ENCODE measurements around the gene RPS2.

The RPS2 gene

GRCh38 chr16:1930338-1930720 is 34.3 kb downstream of the RPS2 start:
- no peaks in the 10 kb centered on the region for H3K9me3 ChIP-seq (ENCODE audit: control insufficient read depth, low read length)
- no peaks in the 10 kb centered on the region for H3K27me3 ChIP-seq (ENCODE audit: control insufficient read depth, insufficient read depth, low read length)
- H3K4me3 ChIP-seq (ENCODE audit: low read depth, low read length) = no peak overlapping the region
- no peak overlapping the region for H2AFZ ChIP-seq
- H3K9ac ChIP-seq = no peak overlapping the region
- H3K79me2 ChIP-seq = no peaks in the 10 kb centered on the region
- TF ChIP-seq CTCF (IDR thresholded peaks at IDR 0.05) = no peak
- no peaks in the 10 kb centered on the region for H3K36me3 ChIP-seq (ENCODE audit: control insufficient read depth, insufficient read depth, low read length)
- no peak overlapping the region for H3K4me2 ChIP-seq (ENCODE audit: low read length)
- peaks cover 4% of the 10 kb centered on the region for H3K4me1 ChIP-seq
- no peak overlapping the region for H3K27ac ChIP-seq

GRCh38 chr16:1929578-1930337 is 34.9 kb downstream of the RPS2 start:
- H3K4me3 ChIP-seq (ENCODE audit: low read depth, low read length) = peak overlapping the region; percentile 61
- H3K9ac ChIP-seq = peak overlapping the region; percentile 72
- peak; percentile 99 for TF ChIP-seq CTCF (IDR thresholded peaks at IDR 0.05)
- peak overlapping the region; percentile 100 for H2AFZ ChIP-seq
- H3K27me3 ChIP-seq (ENCODE audit: control insufficient read depth, insufficient read depth, low read length) = no peaks in the 10 kb centered on the region
- no peaks in the 10 kb centered on the region for H3K9me3 ChIP-seq (ENCODE audit: control insufficient read depth, low read length)
- peaks cover 4% of the 10 kb centered on the region for H3K4me1 ChIP-seq
- peak overlapping the region; percentile 74 for H3K4me2 ChIP-seq (ENCODE audit: low read length)
- H3K27ac ChIP-seq = no peak overlapping the region
- no peaks in the 10 kb centered on the region for H3K36me3 ChIP-seq (ENCODE audit: control insufficient read depth, insufficient read depth, low read length)
- no peaks in the 10 kb centered on the region for H3K79me2 ChIP-seq

GRCh38 chr16:1929105-1929504 is 35.5 kb downstream of the RPS2 start:
- H3K9ac ChIP-seq = peak overlapping the region; percentile 72

GRCh38 chr16:1926271-1926670 is 38.4 kb downstream of the RPS2 start:
- no peak overlapping the region for H3K9ac ChIP-seq
- peaks cover 4% of the 10 kb centered on the region for H3K4me1 ChIP-seq
- no peaks in the 10 kb centered on the region for H3K9me3 ChIP-seq (ENCODE audit: control insufficient read depth, low read length)
- peaks cover 5% of the 10 kb centered on the region for H3K27me3 ChIP-seq (ENCODE audit: control insufficient read depth, insufficient read depth, low read length)
- H3K79me2 ChIP-seq = no peaks in the 10 kb centered on the region
- H3K4me2 ChIP-seq (ENCODE audit: low read length) = no peak overlapping the region
- no peak overlapping the region for H2AFZ ChIP-seq
- H3K4me3 ChIP-seq (ENCODE audit: low read depth, low read length) = no peak overlapping the region
- no peaks in the 10 kb centered on the region for H3K36me3 ChIP-seq (ENCODE audit: control insufficient read depth, insufficient read depth, low read length)
- H3K27ac ChIP-seq = no peak overlapping the region
- no peak for TF ChIP-seq CTCF (IDR thresholded peaks at IDR 0.05)

More at GRCh38 chr16:1929105-1929504, 35.5 kb downstream of the RPS2 start:
- H3K4me2 ChIP-seq (ENCODE audit: low read length) = peak overlapping the region; percentile 74
- H3K9me3 ChIP-seq (ENCODE audit: control insufficient read depth, low read length) = no peaks in the 10 kb centered on the region
- no peaks in the 10 kb centered on the region for H3K27me3 ChIP-seq (ENCODE audit: control insufficient read depth, insufficient read depth, low read length)
- peak overlapping the region; percentile 61 for H3K4me3 ChIP-seq (ENCODE audit: low read depth, low read length)
- H2AFZ ChIP-seq = peak overlapping the region; percentile 100
- no peak overlapping the region for H3K27ac ChIP-seq
- H3K79me2 ChIP-seq = no peaks in the 10 kb centered on the region
- peaks cover 4% of the 10 kb centered on the region for H3K4me1 ChIP-seq
- H3K36me3 ChIP-seq (ENCODE audit: control insufficient read depth, insufficient read depth, low read length) = no peaks in the 10 kb centered on the region
- TF ChIP-seq CTCF (IDR thresholded peaks at IDR 0.05) = no peak

GRCh38 chr16:1924095-1924494 is 40.5 kb downstream of the RPS2 start:
- Histone ChIP-seq H3K9me3 (ENCODE audit: control insufficient read depth, low read length) (no peaks in the 10 kb centered on the region), H3K27ac (no peak overlapping the region), H2AFZ (no peak overlapping the region), H3K4me1 (peaks cover 1% of the 10 kb centered on the region), H3K36me3 (ENCODE audit: control insufficient read depth, insufficient read depth, low read length) (no peaks in the 10 kb centered on the region), H3K4me2 (ENCODE audit: low read length) (no peak overlapping the region), H3K27me3 (ENCODE audit: control insufficient read depth, insufficient read depth, low read length) (peaks cover 7% of the 10 kb centered on the region), H3K79me2 (no peaks in the 10 kb centered on the region), H3K9ac (no peak overlapping the region), H3K4me3 (ENCODE audit: low read depth, low read length) (no peak overlapping the region)
- TF ChIP-seq CTCF (IDR thresholded peaks at IDR 0.05) = no peak
